GM21381 (cell line): ENCODE measurements around the gene LIMS2.

Experiments
- ATAC-seq: cut with Tn5 transposase; IDR thresholded peaks from one replicate; pipeline ENCODE4 v1.9.1; 2021; ENCODE audit warnings: mild to moderate bottlenecking, moderate library complexity; ENCODE audit not compliant: unreplicated experiment

Gene LIMS2

GRCh38 chr2:127674241-127675209, 805 bp downstream of the LIMS2 start:
- ATAC-seq, result no peak

- no peak for ATAC-seq
These were observed 1.9 kb downstream of the LIMS2 start for GRCh38 chr2:127673291-127674069.

GRCh38 chr2:127672341-127673224, 2.7 kb downstream of the LIMS2 start:
- no peak for ATAC-seq

GRCh38 chr2:127671557-127672302, 3.6 kb downstream of the LIMS2 start:
- no peak for ATAC-seq

- no peak for ATAC-seq
These were observed 4.4 kb downstream of the LIMS2 start for GRCh38 chr2:127670957-127671290.

- ATAC-seq, result no peak
These were observed 5.0 kb downstream of the LIMS2 start for GRCh38 chr2:127670055-127670956.

GRCh38 chr2:127669056-127669455, 6.3 kb downstream of the LIMS2 start:
- ATAC-seq, result no peak

GRCh38 chr2:127665267-127665893, 9.9 kb downstream of the LIMS2 start:
- ATAC-seq, result no peak

- no peak for ATAC-seq
These were observed 10.5 kb downstream of the LIMS2 start for GRCh38 chr2:127664895-127665225.

- ATAC-seq, result no peak
These were observed 11.1 kb downstream of the LIMS2 start for GRCh38 chr2:127664065-127664894.

GRCh38 chr2:127663566-127664064, 11.7 kb downstream of the LIMS2 start:
- ATAC-seq, result no peak

- ATAC-seq, result no peak
These were observed 12.3 kb downstream of the LIMS2 start for GRCh38 chr2:127662937-127663565.

GRCh38 chr2:127661949-127662510, 13.3 kb downstream of the LIMS2 start:
- no peak for ATAC-seq

- no peak for ATAC-seq
These were observed 14.2 kb downstream of the LIMS2 start for GRCh38 chr2:127661072-127661649.

GRCh38 chr2:127660291-127660578, 15.1 kb downstream of the LIMS2 start:
- no peak for ATAC-seq

GRCh38 chr2:127659408-127660290, 15.7 kb downstream of the LIMS2 start:
- no peak for ATAC-seq
